ENCODE measurements around the gene MACF1. TPM values are rescaled to one million over a fixed set of nuclear protein-coding genes. Genes with fewer than 3 reads are reported as not detected.

The MACF1 gene
- total RNA-seq, 2 experiments from 2014 or later = 328 to 344 TPM

DNA sequence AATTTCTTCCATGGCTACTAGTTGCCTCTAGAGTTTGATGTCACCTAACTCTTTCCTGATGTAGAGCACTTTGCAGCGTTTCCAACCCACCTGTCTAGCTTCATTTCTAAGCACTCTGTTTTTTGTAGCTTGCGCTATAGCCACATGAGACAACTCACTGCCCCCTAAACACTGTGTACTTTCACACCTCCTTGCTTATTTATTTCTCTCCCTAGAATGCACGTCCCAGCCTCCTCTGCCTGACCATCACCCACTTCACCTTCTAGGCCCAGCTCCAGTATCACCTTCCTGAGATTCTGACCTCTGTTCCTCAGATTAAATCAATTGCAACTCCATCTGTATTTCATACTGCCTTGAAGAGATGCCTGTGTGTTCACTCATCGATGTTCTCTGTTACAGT is 32.5 kb downstream of the MACF1 start:
- peaks cover 28% of the 10 kb centered on the region for H3K4me1 Mint-ChIP-seq
- H3K36me3 Mint-ChIP-seq = peaks cover 35% of the 10 kb centered on the region
- no peak overlapping the region for H3K4me3 Mint-ChIP-seq
- H3K27me3 Mint-ChIP-seq = no peaks in the 10 kb centered on the region
- no peaks in the 10 kb centered on the region for H3K9me3 Mint-ChIP-seq
- H3K27ac Mint-ChIP-seq = no peak overlapping the region
- no peak for ATAC-seq (ENCODE audit: low read depth)
- POLR2A ChIA-PET = interaction anchor here (0.5 kb wide), 1 partner anchor 48 kb away, joined by 3 read pairs; no protein-coding TSS in a partner anchor
- DNase-seq = no peak

DNA sequence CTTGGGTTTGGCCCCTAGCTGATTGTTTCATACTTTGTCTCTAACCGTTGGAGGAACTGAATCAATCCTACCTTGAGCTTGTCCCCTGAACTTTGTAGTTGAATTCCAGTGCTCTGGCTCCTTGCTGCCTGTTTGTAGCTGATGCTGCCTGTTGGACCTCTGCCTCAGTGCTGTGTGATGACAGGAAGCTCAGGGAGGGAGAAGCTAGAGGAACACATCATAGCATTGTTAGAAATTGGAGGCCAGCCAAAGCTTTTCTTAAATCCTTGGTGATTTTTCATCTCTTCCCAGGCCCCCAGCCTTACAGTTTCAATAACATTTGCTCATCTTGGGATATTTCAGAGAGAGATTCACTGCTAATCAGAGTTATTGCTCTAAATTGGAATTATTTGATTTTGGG is 34.0 kb downstream of the MACF1 start:
- Mint-ChIP-seq H3K36me3 (peaks cover 24% of the 10 kb centered on the region), H3K9me3 (no peaks in the 10 kb centered on the region), H3K27me3 (no peaks in the 10 kb centered on the region), H3K27ac (peak overlapping the region; percentile 31), H3K4me3 (no peak overlapping the region), H3K4me1 (peaks cover 22% of the 10 kb centered on the region)
- ATAC-seq (ENCODE audit: low read depth) (no peak), DNase-seq (no peak)
- POLR2A ChIA-PET = interaction anchor here (1.2 to 1.5 kb wide), 2 partner anchors 34 to 46 kb away, joined by 3 to 7 read pairs; partner anchors contain the start of gene MACF1

DNA sequence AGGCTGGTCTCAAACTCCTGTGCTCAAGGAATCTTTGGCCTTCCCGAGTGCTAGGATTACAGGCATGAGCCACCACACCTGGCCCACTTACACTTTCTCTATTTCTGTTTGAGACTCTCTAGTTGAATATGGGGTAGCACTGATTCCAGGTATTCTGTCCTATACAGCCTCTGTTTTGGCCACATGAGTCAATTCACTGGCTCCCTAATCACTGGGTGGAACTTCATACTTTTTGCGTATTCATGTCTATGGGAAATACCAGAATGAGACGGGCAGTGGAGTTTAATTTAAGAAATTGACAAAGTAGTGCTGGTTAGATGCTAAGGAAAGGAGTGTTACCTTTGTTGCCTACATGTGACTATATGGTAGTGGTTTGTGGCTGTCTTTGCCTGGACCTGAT is 35.5 kb downstream of the MACF1 start:
- Mint-ChIP-seq H3K9me3 (no peaks in the 10 kb centered on the region), H3K36me3 (peaks cover 23% of the 10 kb centered on the region), H3K4me3 (no peak overlapping the region), H3K4me1 (peaks cover 22% of the 10 kb centered on the region), H3K27me3 (no peaks in the 10 kb centered on the region), H3K27ac (peak overlapping the region; percentile 44)
- DNase-seq (no peak), ATAC-seq (ENCODE audit: low read depth) (no peak)
- POLR2A ChIA-PET = interaction anchor here (0.6 to 1.5 kb wide), 2 partner anchors 25 to 48 kb away, joined by 3 to 4 read pairs; no protein-coding TSS in a partner anchor

DNA sequence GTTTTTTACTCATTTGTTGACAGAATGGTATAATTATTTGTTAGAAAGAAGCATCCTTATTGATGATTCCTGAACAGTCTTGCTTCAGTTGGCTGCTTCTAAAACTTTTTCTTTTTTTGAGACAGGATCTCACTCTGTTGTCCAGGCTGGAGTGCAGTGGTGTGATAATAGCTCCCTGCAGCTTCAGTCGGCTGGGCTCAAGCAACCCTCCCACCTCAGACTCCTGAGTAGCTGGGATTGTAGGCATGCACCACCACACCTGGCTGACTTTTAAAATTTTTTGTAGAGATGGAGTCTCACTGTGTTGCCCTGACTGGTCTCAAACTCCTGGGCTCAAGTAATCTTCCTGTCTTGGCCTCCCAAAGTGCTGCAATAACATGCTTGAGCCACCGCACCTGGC is 38.8 kb downstream of the MACF1 start:
- Mint-ChIP-seq H3K27me3 (no peaks in the 10 kb centered on the region), H3K4me1 (peaks cover 17% of the 10 kb centered on the region), H3K36me3 (peaks cover 20% of the 10 kb centered on the region), H3K27ac (no peak overlapping the region), H3K9me3 (no peaks in the 10 kb centered on the region), H3K4me3 (no peak overlapping the region)
- DNase-seq (no peak), ATAC-seq (ENCODE audit: low read depth) (no peak)
- POLR2A ChIA-PET = no interaction called here

DNA sequence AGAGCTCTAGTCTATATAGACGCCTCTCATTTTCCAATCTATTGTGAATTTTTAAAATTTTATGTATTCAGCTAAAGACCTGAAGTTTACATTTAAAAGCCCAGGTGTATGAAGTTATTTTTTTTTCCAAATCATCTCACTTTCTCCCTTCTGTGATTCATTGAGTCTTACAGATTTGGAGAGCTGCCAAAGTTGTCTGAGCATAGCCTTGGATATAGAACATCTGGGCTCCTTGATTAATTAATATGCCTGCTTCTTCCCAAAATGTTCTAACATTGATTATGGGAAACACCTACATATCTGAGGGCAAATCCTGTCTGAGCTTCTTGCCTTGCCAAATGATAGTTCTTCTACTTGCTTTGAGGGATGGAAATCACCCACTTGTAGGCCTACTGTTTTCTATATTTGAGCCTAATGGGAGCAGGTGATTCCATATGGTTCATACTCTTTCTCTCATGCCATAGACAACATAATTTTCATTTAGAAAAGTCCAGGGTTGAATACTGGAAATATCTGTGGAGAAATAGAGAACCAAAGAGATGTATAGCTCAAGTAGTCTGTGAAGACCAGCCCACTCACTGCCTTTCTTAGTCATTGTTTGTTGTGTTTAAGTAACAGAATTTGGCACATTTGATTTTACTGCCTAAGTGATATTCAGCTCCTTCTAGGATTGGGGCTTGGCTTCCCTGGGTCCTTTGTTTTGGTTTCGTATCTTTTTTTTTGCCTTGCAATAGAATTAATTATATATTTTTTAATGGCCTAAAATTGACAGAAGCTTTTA is 46.2 kb downstream of the MACF1 start:
- Mint-ChIP-seq H3K27me3 (no peaks in the 10 kb centered on the region), H3K9me3 (no peaks in the 10 kb centered on the region), H3K36me3 (peaks cover 22% of the 10 kb centered on the region), H3K4me1 (peaks cover 8% of the 10 kb centered on the region), H3K27ac (no peak overlapping the region), H3K4me3 (no peak overlapping the region)
- ATAC-seq (ENCODE audit: low read depth) (no peak), DNase-seq (no peak)
- POLR2A ChIA-PET = interaction anchor here (1.0 kb wide), 1 partner anchor 217 kb away, joined by 3 read pairs; no protein-coding TSS in a partner anchor

DNA sequence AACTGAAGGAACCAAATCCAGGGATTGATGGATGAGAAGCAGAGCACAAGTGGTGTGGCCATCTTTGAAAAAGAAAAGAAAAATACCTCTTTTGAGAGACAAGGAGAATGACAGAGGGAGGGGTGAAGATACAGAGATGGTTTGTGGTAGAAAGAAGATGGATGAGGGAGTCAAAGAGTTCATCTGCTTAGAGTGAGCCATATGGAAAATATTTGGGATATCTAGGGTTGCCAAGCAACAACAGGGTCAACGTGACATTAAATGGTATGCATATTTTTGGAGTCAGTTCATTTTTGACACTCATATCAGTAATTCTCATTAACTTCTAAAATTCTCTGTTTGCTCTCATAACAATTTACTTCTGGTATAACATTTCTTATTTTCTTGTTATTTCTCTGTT is 50.7 kb downstream of the MACF1 start:
- no peak overlapping the region for H3K27ac Mint-ChIP-seq
- no peaks in the 10 kb centered on the region for H3K9me3 Mint-ChIP-seq
- H3K4me3 Mint-ChIP-seq = no peak overlapping the region
- ATAC-seq (ENCODE audit: low read depth) = no peak
- no peak for DNase-seq
- peaks cover 4% of the 10 kb centered on the region for H3K4me1 Mint-ChIP-seq
- no peaks in the 10 kb centered on the region for H3K27me3 Mint-ChIP-seq
- POLR2A ChIA-PET = no interaction called here
- H3K36me3 Mint-ChIP-seq = peaks cover 7% of the 10 kb centered on the region

DNA sequence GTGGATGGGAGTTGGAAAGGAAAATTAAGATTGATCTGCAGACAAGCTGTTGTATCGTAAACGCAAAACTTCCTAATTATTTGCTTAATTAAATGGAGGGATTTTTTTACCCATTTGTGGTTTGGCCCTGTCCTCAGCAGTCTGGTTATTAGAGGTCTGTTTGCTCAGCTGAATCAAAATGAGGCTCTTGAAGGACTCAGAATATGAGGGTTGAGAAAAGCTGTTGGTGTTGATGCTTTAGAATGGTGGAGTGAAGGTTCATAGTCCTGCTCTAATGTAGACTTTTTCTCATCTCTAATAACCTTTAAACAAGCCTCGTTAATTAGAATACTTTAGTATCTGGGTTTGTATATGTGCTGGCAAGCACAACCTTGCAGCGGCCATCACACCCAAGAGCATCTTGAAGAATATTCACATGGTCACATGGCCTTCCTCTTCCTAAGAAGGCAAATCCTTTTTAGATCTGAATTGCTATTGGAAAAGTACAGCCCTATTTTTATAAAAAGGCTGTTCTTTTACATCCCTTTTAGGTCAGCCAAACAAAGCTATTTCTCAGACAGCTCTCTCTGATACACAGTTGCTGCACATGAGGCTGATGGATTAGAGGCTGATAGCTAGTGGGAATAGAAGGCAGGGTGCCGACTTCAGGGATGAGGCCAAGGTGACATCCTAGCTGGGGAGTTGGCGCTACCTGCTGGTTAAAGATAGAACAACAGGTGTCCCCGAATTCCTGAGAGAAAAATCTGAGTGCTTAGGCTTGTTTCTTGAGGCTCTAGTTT is 53.8 kb downstream of the MACF1 start:
- Mint-ChIP-seq H3K36me3 (peaks cover 6% of the 10 kb centered on the region), H3K27ac (no peak overlapping the region), H3K4me1 (peaks cover 15% of the 10 kb centered on the region), H3K27me3 (no peaks in the 10 kb centered on the region), H3K4me3 (no peak overlapping the region), H3K9me3 (no peaks in the 10 kb centered on the region)
- POLR2A ChIA-PET = interaction anchor here (0.8 to 2.9 kb wide), 4 partner anchors 53 to 66 kb away, joined by 3 to 22 read pairs (median 6); partner anchors contain the start of gene MACF1
- DNase-seq (peak; percentile 49), ATAC-seq (ENCODE audit: low read depth) (peak; percentile 75)

DNA sequence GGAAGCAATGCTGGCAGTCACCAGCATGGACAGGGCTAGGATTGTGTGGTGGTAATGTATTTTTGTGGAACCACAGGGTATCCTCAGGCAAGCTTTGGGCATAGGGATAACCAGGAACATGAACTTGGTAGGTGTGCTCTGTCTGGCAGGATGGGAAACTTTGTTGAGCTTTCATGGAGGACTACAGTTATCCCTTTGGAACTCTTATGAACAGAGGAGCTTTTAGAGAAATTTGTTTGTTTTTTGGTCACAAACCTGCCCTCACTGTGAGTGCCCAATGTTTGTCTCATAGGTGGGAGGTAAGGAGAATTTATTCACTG is 54.4 kb downstream of the MACF1 start:
- no peak for DNase-seq
- no peak overlapping the region for H3K27ac Mint-ChIP-seq
- H3K4me1 Mint-ChIP-seq = peaks cover 15% of the 10 kb centered on the region
- POLR2A ChIA-PET = interaction anchor here (0.8 to 2.9 kb wide), 4 partner anchors 54 to 67 kb away, joined by 3 to 22 read pairs (median 6); partner anchors contain the start of gene MACF1
- no peak overlapping the region for H3K4me3 Mint-ChIP-seq
- no peaks in the 10 kb centered on the region for H3K9me3 Mint-ChIP-seq
- H3K36me3 Mint-ChIP-seq = peaks cover 6% of the 10 kb centered on the region
- ATAC-seq (ENCODE audit: low read depth) = no peak
- no peaks in the 10 kb centered on the region for H3K27me3 Mint-ChIP-seq

DNA sequence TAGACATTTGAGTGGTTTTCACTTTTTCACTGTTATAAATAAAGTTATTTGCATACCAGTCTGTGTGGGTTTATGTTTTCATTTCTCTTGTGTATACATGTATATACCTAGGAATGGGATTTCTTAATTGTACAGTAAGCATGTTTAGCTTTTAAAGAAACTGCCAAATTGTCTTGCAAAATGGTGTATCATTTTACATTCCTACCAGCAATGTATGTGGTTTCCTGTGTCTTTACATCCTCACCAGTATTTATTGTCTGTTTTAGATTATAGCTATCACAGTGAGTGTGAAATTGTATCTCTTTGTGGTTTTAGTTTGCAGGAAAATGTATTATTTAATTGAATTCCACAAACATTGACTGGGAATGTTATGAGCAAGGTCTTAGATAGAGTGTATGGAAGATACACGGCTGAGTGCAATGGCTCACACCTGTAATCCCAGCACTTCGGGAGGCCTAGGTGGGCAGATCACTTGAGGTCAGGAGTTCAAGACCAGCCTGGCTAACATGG is 57.3 kb downstream of the MACF1 start:
- Mint-ChIP-seq H3K4me3 (no peak overlapping the region), H3K4me1 (peaks cover 23% of the 10 kb centered on the region), H3K9me3 (no peaks in the 10 kb centered on the region), H3K27me3 (no peaks in the 10 kb centered on the region), H3K27ac (no peak overlapping the region), H3K36me3 (peaks cover 6% of the 10 kb centered on the region)
- DNase-seq (no peak), ATAC-seq (ENCODE audit: low read depth) (no peak)
- POLR2A ChIA-PET = interaction anchor here (0.5 kb wide), 1 partner anchor 19 kb away, joined by 3 read pairs; no protein-coding TSS in a partner anchor

DNA sequence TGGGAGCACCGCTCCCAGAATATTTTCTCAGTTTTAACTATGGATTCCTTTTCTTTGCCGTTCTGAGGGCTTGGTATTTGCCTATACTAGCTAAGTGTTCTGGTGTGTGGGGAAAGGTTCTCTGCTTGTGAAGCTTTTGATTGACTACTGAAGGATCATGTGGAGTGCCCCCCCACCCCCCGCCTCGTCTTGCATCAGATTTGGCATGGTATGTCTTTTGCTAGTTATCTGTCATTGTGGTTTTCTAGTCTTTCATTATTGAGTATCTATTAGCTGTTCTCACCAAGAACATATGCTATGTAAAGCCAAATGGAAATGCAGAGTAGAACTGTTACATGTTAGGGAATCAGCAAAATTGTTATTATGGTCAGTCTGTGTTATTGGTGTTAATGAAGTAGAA is 58.3 kb downstream of the MACF1 start:
- Mint-ChIP-seq H3K36me3 (peaks cover 5% of the 10 kb centered on the region), H3K4me1 (peaks cover 27% of the 10 kb centered on the region)
- POLR2A ChIA-PET = no interaction called here

DNA sequence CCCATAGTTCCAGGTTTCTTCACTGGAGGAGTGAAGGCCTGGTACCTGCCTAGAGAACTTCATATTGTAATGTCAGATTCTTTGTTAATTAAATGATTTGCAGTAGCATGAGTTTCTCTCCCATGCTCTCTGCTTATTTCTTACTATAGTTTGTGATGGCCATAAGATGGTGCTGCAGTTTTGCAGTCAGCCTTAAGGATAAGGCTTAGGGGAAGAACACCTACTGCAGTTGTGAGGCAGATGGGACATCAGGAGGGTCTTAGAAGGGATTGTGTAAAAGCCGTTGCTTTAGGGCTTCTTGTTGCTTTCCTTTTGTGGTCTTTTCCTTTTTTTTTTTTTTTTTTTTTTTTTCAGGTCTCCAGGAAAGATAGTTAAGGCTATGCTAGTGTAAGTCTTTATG is 61.8 kb downstream of the MACF1 start:
- Mint-ChIP-seq H3K27me3 (no peaks in the 10 kb centered on the region), H3K9me3 (no peaks in the 10 kb centered on the region), H3K4me3 (no peak overlapping the region), H3K4me1 (peaks cover 41% of the 10 kb centered on the region), H3K36me3 (peaks cover 28% of the 10 kb centered on the region), H3K27ac (no peak overlapping the region)
- DNase-seq (no peak), ATAC-seq (ENCODE audit: low read depth) (no peak)
- POLR2A ChIA-PET = no interaction called here

More for the DNA sequence above, 58.3 kb downstream of the MACF1 start:
- no peak overlapping the region for H3K27ac Mint-ChIP-seq
- H3K27me3 Mint-ChIP-seq = no peaks in the 10 kb centered on the region
- no peak for ATAC-seq (ENCODE audit: low read depth)
- no peak overlapping the region for H3K4me3 Mint-ChIP-seq
- DNase-seq = no peak
- H3K9me3 Mint-ChIP-seq = no peaks in the 10 kb centered on the region

DNA sequence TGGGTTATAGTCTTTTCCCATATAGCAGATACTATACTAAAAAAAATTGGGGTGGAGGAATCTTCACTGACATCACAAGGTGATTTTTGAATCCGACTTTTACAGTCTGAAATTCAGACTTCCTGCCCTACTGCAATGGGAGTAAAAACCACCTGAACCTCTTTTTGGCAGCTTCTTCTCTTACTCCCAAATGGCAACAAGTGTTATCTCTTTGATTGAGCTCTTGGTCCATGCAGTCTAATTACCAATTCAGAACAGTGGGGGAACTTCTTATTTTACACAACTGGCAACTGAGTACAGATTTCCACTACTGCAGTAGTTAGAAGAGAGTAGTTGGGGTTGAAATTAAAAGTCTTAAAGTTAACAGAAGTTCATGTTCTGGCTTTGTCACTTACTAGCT is 62.3 kb downstream of the MACF1 start:
- POLR2A ChIA-PET = no interaction called here
- Mint-ChIP-seq H3K4me3 (no peak overlapping the region), H3K27ac (no peak overlapping the region), H3K4me1 (peaks cover 38% of the 10 kb centered on the region), H3K27me3 (no peaks in the 10 kb centered on the region), H3K36me3 (peaks cover 28% of the 10 kb centered on the region), H3K9me3 (no peaks in the 10 kb centered on the region)
- ATAC-seq (ENCODE audit: low read depth) (no peak), DNase-seq (no peak)

DNA sequence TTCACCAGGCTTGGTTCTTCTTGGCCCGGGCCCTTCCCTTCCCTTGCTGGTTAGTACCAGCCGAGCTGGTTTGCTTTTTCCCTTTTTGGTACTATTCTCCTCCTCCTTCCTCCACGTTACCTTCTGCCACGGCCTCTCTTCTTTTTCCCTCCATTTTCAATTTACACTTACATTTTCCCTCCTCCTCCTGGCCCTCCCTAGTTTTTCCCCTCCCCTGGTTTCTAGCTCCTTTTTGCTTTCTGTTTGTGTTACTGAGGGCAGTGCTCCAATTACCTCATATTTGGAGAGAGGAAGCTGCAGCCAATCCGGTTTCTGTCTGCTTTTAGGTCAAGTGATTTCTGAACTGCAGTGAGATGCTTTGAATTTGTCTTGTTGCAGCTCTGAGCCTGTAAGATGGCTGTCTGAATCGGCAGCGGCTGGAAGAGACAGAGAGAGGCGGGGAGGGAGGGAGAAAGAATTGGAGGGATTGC is 63.7 kb downstream of the MACF1 start:
- DNase-seq = no peak
- H3K36me3 Mint-ChIP-seq = peaks cover 25% of the 10 kb centered on the region
- H3K4me1 Mint-ChIP-seq = peaks cover 43% of the 10 kb centered on the region

More for the DNA sequence above, 63.7 kb downstream of the MACF1 start:
- ATAC-seq (ENCODE audit: low read depth) = no peak
- POLR2A ChIA-PET = interaction anchor here (0.8 kb wide), 1 partner anchor 74 kb away, joined by 4 read pairs; no protein-coding TSS in a partner anchor
- Mint-ChIP-seq H3K27ac (peak overlapping the region; percentile 60), H3K4me3 (peak overlapping the region; percentile 58), H3K9me3 (no peaks in the 10 kb centered on the region), H3K27me3 (no peaks in the 10 kb centered on the region)
